Cardiac muscle cell (in vitro differentiated cells and primary cell): ENCODE data around the gene PUM2. TPM values are rescaled to one million over a fixed set of nuclear protein-coding genes. Genes with fewer than 3 reads are reported as not detected.

Experiments used
- DNase-seq, 2 donors: peaks; one replicate each; pipeline versions ENCODE4 v3.0.0 to v3.0.0-alpha.2; 2010 to 2017; ENCODE audit warnings: low read depth in 1 of 2, low spot score in 1 of 2
- H3K27ac ChIP-seq: fragments of 200-600 bp; sonication (generic); 2 replicates; pipeline ENCODE4 v1.5.1; 2016
- H3K27me3 ChIP-seq: fragments of 200-600 bp; sonication (generic); 2 replicates; pipeline ENCODE4 v1.6.0; 2016; ENCODE audit warnings: control low read depth
- H3K36me3 ChIP-seq: fragments of 200-600 bp; sonication (generic); 2 replicates; pipeline ENCODE4 v1.5.1; 2016; ENCODE audit warnings: control low read depth
- H3K4me1 ChIP-seq: fragments of 200-600 bp; sonication (generic); 2 replicates; pipeline ENCODE4 v1.8.1; 2017; ENCODE audit warnings: low read depth, mild to moderate bottlenecking, mixed run types
- H3K4me3 ChIP-seq: fragments of 200-600 bp; sonication (generic); 2 replicates; pipeline ENCODE4 v1.5.1; 2016; ENCODE audit warnings: mild to moderate bottlenecking
- H3K9me3 ChIP-seq: fragments of 200-600 bp; sonication (generic); 2 replicates; pipeline ENCODE4 v1.5.1; 2017; ENCODE audit warnings: low read depth, mild to moderate bottlenecking, control low read depth
- CTCF ChIP-seq: IDR thresholded peaks from 2 replicates; pipeline ENCODE4 v1.5.1; 2012; ENCODE audit warnings: low read depth, mild to moderate bottlenecking, low read length
- polyA plus RNA-seq: library from polyadenylated mRNA; unstranded; fragments of >200 nt; fragmentation: Nextera tagmentation; extraction: Ambion mirVana; gene quantifications from 2 replicates; pipeline ENCODE4 v1.2.1, GENCODE V29; 2016
- total RNA-seq: library from RNA; depleted of rRNA; stranded (reverse); fragments of >200 nt; gene quantifications from 2 replicates; pipeline ENCODE4 v1.2.3, GENCODE V29; 2016

PUM2 gene
- total and polyA plus RNA-seq, 2 experiments from 2014 or later: 20.1 to 35.8 TPM

GRCh38 chr2:20200697-20201555 is 149.7 kb downstream of the PUM2 start:
- DNase-seq: no peak
- no peaks in the 10 kb centered on the region for H3K4me1 ChIP-seq
- no peaks in the 10 kb centered on the region for H3K9me3 ChIP-seq
- no peaks in the 10 kb centered on the region for H3K27me3 ChIP-seq
- no peaks in the 10 kb centered on the region for H3K36me3 ChIP-seq
- H3K4me3 ChIP-seq: no peak overlapping the region
- no peak overlapping the region for H3K27ac ChIP-seq
- TF ChIP-seq CTCF: no peak

GRCh38 chr2:20199633-20200270 is 150.9 kb downstream of the PUM2 start:
- Histone ChIP-seq H3K27me3 (no peaks in the 10 kb centered on the region), H3K27ac (no peak overlapping the region), H3K4me3 (no peak overlapping the region), H3K4me1 (peaks cover 10% of the 10 kb centered on the region), H3K9me3 (no peaks in the 10 kb centered on the region), H3K36me3 (no peaks in the 10 kb centered on the region)
- TF ChIP-seq CTCF: no peak
- DNase-seq: no peak

- Histone ChIP-seq H3K27me3 (no peaks in the 10 kb centered on the region), H3K36me3 (no peaks in the 10 kb centered on the region), H3K9me3 (no peaks in the 10 kb centered on the region), H3K27ac (no peak overlapping the region), H3K4me1 (peaks cover 15% of the 10 kb centered on the region), H3K4me3 (no peak overlapping the region)
- no peak for TF ChIP-seq CTCF
- no peak for DNase-seq
Measured at GRCh38 chr2:20198796-20199632, 151.6 kb downstream of the PUM2 start.

Other genes starting within 250 kb of the PUM2 start
- 13.3 and 13.5 TPM in 2 replicates for gene SDC1, start 125.7 kb downstream of the PUM2 start, total RNA-seq
- 12.9 and 14.0 TPM in 2 replicates for gene SDC1, start 125.7 kb downstream of the PUM2 start, polyA plus RNA-seq
- 82.7 and 92.1 TPM in 2 replicates for gene RHOB, start 96.2 kb upstream of the PUM2 start, total RNA-seq
- gene RHOB, start 96.2 kb upstream of the PUM2 start, polyA plus RNA-seq: 15.2 and 15.4 TPM in 2 replicates